ENCODE measurements around the gene PCAT6. TPM values are rescaled to one million over a fixed set of nuclear protein-coding genes. Genes with fewer than 3 reads are reported as not detected.
A peak's percentile ranks its signal among the peaks of the same experiment; 100 is the strongest.

The PCAT6 gene
- total RNA-seq, 1 experiment from 2014 or later: 4.8 TPM

DNA sequence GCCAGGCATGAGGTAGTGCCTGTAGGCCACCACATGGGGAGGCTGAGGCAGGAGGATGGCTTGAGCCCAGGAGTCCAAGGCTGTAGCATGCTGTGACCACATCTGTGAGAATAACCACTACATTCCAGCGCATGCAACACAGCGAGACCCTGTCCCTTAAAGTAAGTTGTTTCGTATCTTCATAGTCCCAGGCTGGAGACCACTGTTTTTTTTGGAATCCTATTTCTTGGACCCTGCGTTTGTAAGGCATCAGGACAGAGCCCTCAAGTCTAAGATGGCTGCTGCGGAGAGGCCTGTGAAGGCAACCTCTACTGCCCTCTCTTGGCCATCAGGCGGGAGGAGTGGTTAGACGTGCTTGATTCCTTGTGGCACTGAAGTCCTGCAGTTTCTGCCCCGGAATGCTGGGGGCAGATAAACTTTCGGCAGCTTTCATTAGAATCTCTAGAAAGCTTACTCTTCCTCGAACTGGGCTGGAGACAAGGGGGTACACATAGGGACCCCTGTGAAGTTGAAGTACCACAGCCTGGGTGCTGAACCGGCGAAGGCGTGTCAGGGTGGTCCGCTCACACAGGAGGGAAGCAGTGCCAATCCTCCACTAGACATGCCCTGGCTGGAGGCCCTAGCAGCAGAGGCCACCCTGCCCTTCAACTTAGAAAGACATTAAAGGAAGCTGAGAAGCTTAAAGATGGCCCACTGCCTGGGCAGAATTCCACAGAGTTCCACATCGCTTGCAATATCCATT is 41.6 kb downstream of the PCAT6 start:
- Histone ChIP-seq H3K14ac (ENCODE audit: insufficient read depth, low read length) (no peak overlapping the region), H3K18ac (ENCODE audit: insufficient read length, low read depth, low read length) (peak overlapping the region; percentile 40), H2BK20ac (ENCODE audit: low read depth, low read length, poor library complexity, severe bottlenecking) (no peak overlapping the region), H2BK15ac (ENCODE audit: low read depth, low read length) (no peak overlapping the region), H4K8ac (replicated peaks; ENCODE audit: insufficient read length, low read depth, low read length) (no peak overlapping the region), H3K9me3 (ENCODE audit: control insufficient read depth, low read depth, low read length) (no peaks in the 10 kb centered on the region), H3K56ac (ENCODE audit: insufficient read length, low read depth, low read length) (no peak overlapping the region), H2BK12ac (ENCODE audit: insufficient read length, low read depth, low read length) (no peak overlapping the region), H3K27me3 (ENCODE audit: insufficient read depth, low read length) (no peaks in the 10 kb centered on the region), H3T11ph (ENCODE audit: low read length) (no peak overlapping the region), H4K20me1 (ENCODE audit: control insufficient read depth, insufficient read depth, insufficient read length) (no peaks in the 10 kb centered on the region), H2BK120ac (ENCODE audit: low read depth, low read length, poor library complexity, severe bottlenecking) (no peak overlapping the region), H4K91ac (ENCODE audit: insufficient read length, low read depth, low read length) (no peak overlapping the region), H3K79me1 (ENCODE audit: insufficient read depth, low read depth, low read length, poor library complexity, severe bottlenecking) (no peaks in the 10 kb centered on the region), H3K23me2 (ENCODE audit: insufficient read length, low read depth, low read length, poor library complexity, severe bottlenecking) (no peaks in the 10 kb centered on the region), H2AFZ (ENCODE audit: low read length) (no peak overlapping the region), H2AK5ac (ENCODE audit: insufficient read length, low read length) (no peak overlapping the region), H3K79me2 (ENCODE audit: insufficient read depth, low read length) (no peaks in the 10 kb centered on the region), H2BK5ac (ENCODE audit: insufficient read length, low read length) (no peak overlapping the region), H3K4me1 (ENCODE audit: insufficient read depth, low read length) (no peaks in the 10 kb centered on the region), H3K4me2 (ENCODE audit: insufficient read depth, insufficient read length, low read length) (no peak overlapping the region), H4K5ac (ENCODE audit: insufficient read length, low read depth, low read length) (no peak overlapping the region), H3K4ac (ENCODE audit: low read depth, low read length) (no peak overlapping the region), H3K9ac (ENCODE audit: extremely low read depth, insufficient read length, low read length) (no peak overlapping the region), H3K27ac (ENCODE audit: insufficient read length, low read depth, low read length) (no peak overlapping the region), H3K23ac (ENCODE audit: insufficient read length, low read depth, low read length) (no peak overlapping the region)
- H3K4me3 Mint-ChIP-seq: no peak overlapping the region
- peak; percentile 79 for DNase-seq
- H3K36me3 Mint-ChIP-seq (ENCODE audit: insufficient read depth in 1 of 3, low read depth in 3 of 3): peaks cover 14 to 61% (median 39%) of the 10 kb centered on the region in 3 experiments; a peak in 6 of 7 replicates
- TF ChIP-seq, protein P1, sequence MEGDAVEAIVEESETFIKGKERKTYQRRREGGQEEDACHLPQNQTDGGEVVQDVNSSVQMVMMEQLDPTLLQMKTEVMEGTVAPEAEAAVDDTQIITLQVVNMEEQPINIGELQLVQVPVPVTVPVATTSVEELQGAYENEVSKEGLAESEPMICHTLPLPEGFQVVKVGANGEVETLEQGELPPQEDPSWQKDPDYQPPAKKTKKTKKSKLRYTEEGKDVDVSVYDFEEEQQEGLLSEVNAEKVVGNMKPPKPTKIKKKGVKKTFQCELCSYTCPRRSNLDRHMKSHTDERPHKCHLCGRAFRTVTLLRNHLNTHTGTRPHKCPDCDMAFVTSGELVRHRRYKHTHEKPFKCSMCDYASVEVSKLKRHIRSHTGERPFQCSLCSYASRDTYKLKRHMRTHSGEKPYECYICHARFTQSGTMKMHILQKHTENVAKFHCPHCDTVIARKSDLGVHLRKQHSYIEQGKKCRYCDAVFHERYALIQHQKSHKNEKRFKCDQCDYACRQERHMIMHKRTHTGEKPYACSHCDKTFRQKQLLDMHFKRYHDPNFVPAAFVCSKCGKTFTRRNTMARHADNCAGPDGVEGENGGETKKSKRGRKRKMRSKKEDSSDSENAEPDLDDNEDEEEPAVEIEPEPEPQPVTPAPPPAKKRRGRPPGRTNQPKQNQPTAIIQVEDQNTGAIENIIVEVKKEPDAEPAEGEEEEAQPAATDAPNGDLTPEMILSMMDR (conservative IDR thresholded peaks at IDR 0.05): peak; percentile 86
- no peaks in the 10 kb centered on the region for H3K27me3 Mint-ChIP-seq (ENCODE audit: low read depth)
- WGBS (ENCODE audit: extremely low coverage, insufficient read length, low lambda C conversion rate): no CpG with 5 or more reads among the region's 15 CpGs
- peak overlapping the region in 2 of 3 experiments; percentile 3 to 61; a peak in 2 of 7 replicates for H3K27ac Mint-ChIP-seq
- peaks cover 0 to 3% of the 10 kb centered on the region in 2 experiments; a peak in 2 of 4 replicates for H3K4me1 Mint-ChIP-seq
- H3K9me3 Mint-ChIP-seq: no peaks in the 10 kb centered on the region
